ENCODE results near the gene PDE8A. TPM values are rescaled to one million over a fixed set of nuclear protein-coding genes. Genes with fewer than 3 reads are reported as not detected.

Gene PDE8A
- total RNA-seq, 2 donors from 2014 or later = 40.7 to 44.2 TPM

- DNase-seq (no peak), ATAC-seq (no peak)
- Mint-ChIP-seq H3K4me3 (no peak overlapping the region), H3K27ac (peak overlapping the region; percentile 84), H3K36me3 (ENCODE audit: low read depth) (no peaks in the 10 kb centered on the region), H3K4me1 (peaks cover 20% of the 10 kb centered on the region), H3K27me3 (no peaks in the 10 kb centered on the region)
- no peaks in the 10 kb centered on the region for H3K9me3 ChIP-seq (ENCODE audit: control insufficient read depth, low read length, poor library complexity, severe bottlenecking)
These were observed 32.1 kb downstream of the PDE8A start for GRCh38 chr15:85013785-85014184.

GRCh38 chr15:85014932-85015331 lies 33.3 kb downstream of the PDE8A start:
- no peak overlapping the region for H3K4me3 Mint-ChIP-seq
- H3K9me3 ChIP-seq (ENCODE audit: control insufficient read depth, low read length, poor library complexity, severe bottlenecking) = no peaks in the 10 kb centered on the region
- peaks cover 15% of the 10 kb centered on the region for H3K4me1 Mint-ChIP-seq
- H3K27me3 Mint-ChIP-seq = no peaks in the 10 kb centered on the region
- ATAC-seq = no peak
- H3K36me3 Mint-ChIP-seq (ENCODE audit: low read depth) = no peaks in the 10 kb centered on the region
- peak overlapping the region; percentile 2 for H3K27ac Mint-ChIP-seq
- no peak for DNase-seq

- ATAC-seq = no peak
- Mint-ChIP-seq H3K27me3 (no peaks in the 10 kb centered on the region), H3K4me1 (peaks cover 15% of the 10 kb centered on the region), H3K27ac (peak overlapping the region; percentile 9), H3K36me3 (ENCODE audit: low read depth) (no peaks in the 10 kb centered on the region), H3K4me3 (no peak overlapping the region)
- DNase-seq = no peak
- no peaks in the 10 kb centered on the region for H3K9me3 ChIP-seq (ENCODE audit: control insufficient read depth, low read length, poor library complexity, severe bottlenecking)
These were observed 34.6 kb downstream of the PDE8A start for GRCh38 chr15:85016275-85016674.

- Mint-ChIP-seq H3K4me1 (peaks cover 36% of the 10 kb centered on the region), H3K27me3 (no peaks in the 10 kb centered on the region), H3K4me3 (no peak overlapping the region), H3K27ac (no peak overlapping the region), H3K36me3 (ENCODE audit: low read depth) (peaks cover 3% of the 10 kb centered on the region)
- DNase-seq = no peak
- ATAC-seq = no peak
- no peaks in the 10 kb centered on the region for H3K9me3 ChIP-seq (ENCODE audit: control insufficient read depth, low read length, poor library complexity, severe bottlenecking)
These were observed 38.3 kb downstream of the PDE8A start for GRCh38 chr15:85019815-85020590.

GRCh38 chr15:85021409-85021808 lies 39.8 kb downstream of the PDE8A start:
- ATAC-seq (no peak), DNase-seq (no peak)
- Mint-ChIP-seq H3K27me3 (no peaks in the 10 kb centered on the region), H3K4me1 (peaks cover 37% of the 10 kb centered on the region), H3K27ac (no peak overlapping the region), H3K4me3 (no peak overlapping the region), H3K36me3 (ENCODE audit: low read depth) (peaks cover 3% of the 10 kb centered on the region)
- no peaks in the 10 kb centered on the region for H3K9me3 ChIP-seq (ENCODE audit: control insufficient read depth, low read length, poor library complexity, severe bottlenecking)

GRCh38 chr15:85022860-85023403 lies 41.3 kb downstream of the PDE8A start:
- Mint-ChIP-seq H3K36me3 (ENCODE audit: low read depth) (peaks cover 3% of the 10 kb centered on the region), H3K4me1 (peaks cover 43% of the 10 kb centered on the region), H3K4me3 (no peak overlapping the region), H3K27ac (peak overlapping the region; percentile 80), H3K27me3 (no peaks in the 10 kb centered on the region)
- DNase-seq = no peak
- H3K9me3 ChIP-seq (ENCODE audit: control insufficient read depth, low read length, poor library complexity, severe bottlenecking) = no peaks in the 10 kb centered on the region
- no peak for ATAC-seq

- ATAC-seq (no peak), DNase-seq (no peak)
- Mint-ChIP-seq H3K27me3 (no peaks in the 10 kb centered on the region), H3K27ac (peak overlapping the region; percentile 80), H3K4me3 (peak overlapping the region; percentile 81), H3K36me3 (ENCODE audit: low read depth) (peaks cover 3% of the 10 kb centered on the region), H3K4me1 (peaks cover 46% of the 10 kb centered on the region)
- no peaks in the 10 kb centered on the region for H3K9me3 ChIP-seq (ENCODE audit: control insufficient read depth, low read length, poor library complexity, severe bottlenecking)
These were observed 42.3 kb downstream of the PDE8A start for GRCh38 chr15:85024003-85024402.

- DNase-seq = no peak
- peak; percentile 81 for ATAC-seq
- H3K27ac Mint-ChIP-seq = peak overlapping the region; percentile 80
- no peaks in the 10 kb centered on the region for H3K27me3 Mint-ChIP-seq
- H3K4me3 Mint-ChIP-seq = peak overlapping the region; percentile 81
- peaks cover 50% of the 10 kb centered on the region for H3K4me1 Mint-ChIP-seq
- H3K36me3 Mint-ChIP-seq (ENCODE audit: low read depth) = peaks cover 3% of the 10 kb centered on the region
- no peaks in the 10 kb centered on the region for H3K9me3 ChIP-seq (ENCODE audit: control insufficient read depth, low read length, poor library complexity, severe bottlenecking)
These were observed 43.1 kb downstream of the PDE8A start for GRCh38 chr15:85024509-85025336.

- Mint-ChIP-seq H3K4me1 (peaks cover 58% of the 10 kb centered on the region), H3K27me3 (no peaks in the 10 kb centered on the region), H3K4me3 (no peak overlapping the region), H3K27ac (no peak overlapping the region), H3K36me3 (ENCODE audit: low read depth) (peaks cover 3% of the 10 kb centered on the region)
- ATAC-seq = no peak
- no peak for DNase-seq
- H3K9me3 ChIP-seq (ENCODE audit: control insufficient read depth, low read length, poor library complexity, severe bottlenecking) = no peaks in the 10 kb centered on the region
These were observed 44.0 kb downstream of the PDE8A start for GRCh38 chr15:85025516-85026251.

- Mint-ChIP-seq H3K27me3 (no peaks in the 10 kb centered on the region), H3K36me3 (ENCODE audit: low read depth) (peaks cover 3% of the 10 kb centered on the region), H3K4me1 (peaks cover 63% of the 10 kb centered on the region), H3K27ac (peak overlapping the region; percentile 32), H3K4me3 (no peak overlapping the region)
- H3K9me3 ChIP-seq (ENCODE audit: control insufficient read depth, low read length, poor library complexity, severe bottlenecking) = no peaks in the 10 kb centered on the region
- DNase-seq (no peak), ATAC-seq (no peak)
These were observed 44.8 kb downstream of the PDE8A start for GRCh38 chr15:85026304-85027032.

- peak overlapping the region; percentile 32 for H3K27ac Mint-ChIP-seq
- no peaks in the 10 kb centered on the region for H3K9me3 ChIP-seq (ENCODE audit: control insufficient read depth, low read length, poor library complexity, severe bottlenecking)
These were observed 45.4 kb downstream of the PDE8A start for GRCh38 chr15:85027033-85027380.

GRCh38 chr15:85027421-85027820 lies 45.8 kb downstream of the PDE8A start:
- H3K4me1 Mint-ChIP-seq = peaks cover 65% of the 10 kb centered on the region
- H3K36me3 Mint-ChIP-seq (ENCODE audit: low read depth) = peaks cover 3% of the 10 kb centered on the region
- H3K27me3 Mint-ChIP-seq = no peaks in the 10 kb centered on the region
- DNase-seq (no peak), ATAC-seq (no peak)
- no peaks in the 10 kb centered on the region for H3K9me3 ChIP-seq (ENCODE audit: control insufficient read depth, low read length, poor library complexity, severe bottlenecking)
- peak overlapping the region; percentile 32 for H3K27ac Mint-ChIP-seq
- no peak overlapping the region for H3K4me3 Mint-ChIP-seq

More at GRCh38 chr15:85027033-85027380, 45.4 kb downstream of the PDE8A start:
- H3K4me1 Mint-ChIP-seq = peaks cover 64% of the 10 kb centered on the region
- DNase-seq = no peak
- ATAC-seq = no peak
- H3K27me3 Mint-ChIP-seq = no peaks in the 10 kb centered on the region
- no peak overlapping the region for H3K4me3 Mint-ChIP-seq
- peaks cover 3% of the 10 kb centered on the region for H3K36me3 Mint-ChIP-seq (ENCODE audit: low read depth)

Measured in T-helper 17 cell (primary cell).